SHP77 treated with DMSO at 0.1 percent for 48 hours (cell line): Measurements from ENCODE around the gene ACTL9.
"Not testable (repeated sequence)": the region's sequence is repeated elsewhere in the genome, so short reads cannot be mapped to it uniquely, and the experiment has no call there.

Source experiments
- DNase-seq: peaks from one replicate; lab custom pipeline; 2025; lab: John Stamatoyannopoulos, UW

Gene ACTL9, protein sequence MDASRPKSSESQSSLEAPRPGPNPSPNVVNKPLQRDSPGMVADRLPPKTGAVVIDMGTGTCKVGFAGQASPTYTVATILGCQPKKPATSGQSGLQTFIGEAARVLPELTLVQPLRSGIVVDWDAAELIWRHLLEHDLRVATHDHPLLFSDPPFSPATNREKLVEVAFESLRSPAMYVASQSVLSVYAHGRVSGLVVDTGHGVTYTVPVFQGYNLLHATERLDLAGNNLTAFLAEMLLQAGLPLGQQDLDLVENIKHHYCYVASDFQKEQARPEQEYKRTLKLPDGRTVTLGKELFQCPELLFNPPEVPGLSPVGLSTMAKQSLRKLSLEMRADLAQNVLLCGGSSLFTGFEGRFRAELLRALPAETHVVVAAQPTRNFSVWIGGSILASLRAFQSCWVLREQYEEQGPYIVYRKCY

DNA sequence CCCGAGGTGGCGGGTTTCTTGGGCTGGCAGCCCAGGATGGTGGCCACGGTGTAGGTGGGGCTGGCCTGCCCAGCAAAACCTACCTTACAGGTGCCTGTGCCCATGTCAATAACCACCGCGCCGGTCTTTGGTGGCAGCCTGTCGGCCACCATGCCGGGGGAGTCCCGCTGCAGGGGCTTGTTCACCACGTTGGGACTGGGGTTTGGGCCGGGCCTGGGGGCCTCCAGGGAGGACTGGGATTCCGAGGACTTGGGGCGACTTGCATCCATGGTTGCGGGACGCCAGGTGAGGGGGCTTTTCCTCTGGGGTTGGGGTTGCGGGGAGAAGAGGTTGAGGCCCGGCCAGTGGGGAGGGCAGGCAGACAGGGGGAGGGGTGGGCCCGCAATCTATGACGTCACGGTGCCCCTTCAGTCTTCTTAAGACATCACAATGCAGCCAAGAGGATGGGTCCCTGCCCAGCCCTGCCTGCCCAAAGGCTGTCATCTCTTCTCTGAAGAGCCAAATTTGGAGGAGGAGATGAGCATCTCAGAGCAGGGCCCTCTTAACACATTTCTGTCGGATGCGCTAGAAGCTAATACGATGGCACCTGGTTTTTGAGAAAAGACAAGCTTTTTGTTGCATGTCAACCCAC is at the start of gene ACTL9:
Gene ACTL9 (minus strand): TSS at position 363 of the 631 bp plus-strand sequence. CDS start 94 bp downstream, at position 269.
- no peak for DNase-seq

DNA sequence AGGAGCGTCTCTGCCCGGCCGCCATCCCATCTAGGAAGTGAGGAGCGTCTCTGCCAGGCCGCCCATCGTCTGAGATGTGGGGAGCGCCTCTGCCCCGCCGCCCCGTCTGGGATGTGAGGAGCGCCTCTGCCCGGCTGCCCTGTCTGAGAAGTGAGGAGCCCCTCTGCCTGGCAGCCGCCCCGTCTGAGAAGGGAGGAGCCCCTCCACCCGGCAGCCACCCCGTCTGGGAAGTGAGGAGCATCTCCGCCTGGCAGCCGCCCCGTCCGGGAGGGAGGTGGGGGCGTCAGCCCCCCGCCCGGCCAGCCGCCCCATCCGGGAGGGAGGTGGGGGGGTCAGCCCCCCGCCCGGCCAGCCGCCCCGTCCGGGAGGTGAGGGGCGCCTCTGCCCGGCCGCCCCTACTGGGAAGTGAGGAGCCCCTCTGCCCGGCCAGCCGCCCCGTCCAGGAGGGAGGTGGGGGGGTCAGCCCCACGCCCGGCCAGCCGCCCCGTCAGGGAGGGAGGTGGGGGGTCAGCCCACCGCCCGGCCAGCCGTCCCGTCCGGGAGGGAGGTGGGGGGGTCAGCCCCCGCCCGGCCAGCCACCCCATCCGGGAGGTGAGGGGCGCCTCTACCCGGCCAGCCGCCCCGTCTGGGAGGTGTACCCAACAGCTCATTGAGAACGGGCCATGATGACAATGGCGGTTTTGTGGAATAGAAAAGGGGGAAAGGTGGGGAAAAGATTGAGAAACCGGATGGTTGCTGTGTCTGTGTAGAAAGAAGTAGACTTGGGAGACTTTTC is 40.9 kb upstream of the ACTL9 start:
- not testable (repeated sequence) for DNase-seq

DNA sequence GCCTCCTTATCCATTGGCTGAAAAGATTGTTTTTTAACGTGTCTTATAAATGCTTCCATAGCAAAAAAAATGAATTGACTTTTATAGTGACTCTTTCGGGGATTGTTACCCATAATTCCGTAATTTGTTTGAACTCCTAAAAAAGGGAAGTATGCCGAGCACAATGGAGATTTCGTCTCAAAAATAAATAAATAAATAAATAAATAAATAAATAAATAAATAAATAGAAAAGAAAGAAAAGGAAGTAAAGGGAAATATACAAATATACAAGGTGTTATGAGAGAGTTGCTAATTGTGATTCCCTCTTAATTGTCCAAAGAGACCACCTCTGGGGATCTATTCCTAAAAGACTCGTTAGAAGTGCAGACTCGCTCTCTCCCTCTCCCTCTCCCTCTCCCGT is 39.8 kb upstream of the ACTL9 start:
- no peak for DNase-seq

DNA sequence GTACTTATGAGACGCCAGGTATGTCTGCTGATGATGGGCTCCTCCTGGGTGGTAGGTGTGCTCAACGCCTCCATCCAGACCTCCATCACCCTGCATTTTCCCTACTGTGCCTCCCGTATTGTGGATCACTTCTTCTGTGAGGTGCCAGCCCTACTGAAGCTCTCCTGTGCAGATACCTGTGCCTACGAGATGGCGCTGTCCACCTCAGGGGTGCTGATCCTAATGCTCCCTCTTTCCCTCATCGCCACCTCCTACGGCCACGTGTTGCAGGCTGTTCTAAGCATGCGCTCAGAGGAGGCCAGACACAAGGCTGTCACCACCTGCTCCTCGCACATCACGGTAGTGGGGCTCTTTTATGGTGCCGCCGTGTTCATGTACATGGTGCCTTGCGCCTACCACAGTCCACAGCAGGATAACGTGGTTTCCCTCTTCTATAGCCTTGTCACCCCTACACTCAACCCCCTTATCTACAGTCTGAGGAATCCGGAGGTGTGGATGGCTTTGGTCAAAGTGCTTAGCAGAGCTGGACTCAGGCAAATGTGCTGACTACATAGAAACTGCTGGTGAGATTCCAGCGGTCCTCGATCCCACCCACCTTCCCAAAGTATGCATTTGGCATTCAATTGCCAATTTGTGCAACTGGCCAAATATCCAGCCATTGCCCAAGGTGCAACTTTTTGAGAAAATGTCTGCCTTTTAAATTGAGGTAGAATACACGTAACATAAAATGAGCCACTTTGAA is 33.0 kb upstream of the ACTL9 start:
- no peak for DNase-seq

DNA sequence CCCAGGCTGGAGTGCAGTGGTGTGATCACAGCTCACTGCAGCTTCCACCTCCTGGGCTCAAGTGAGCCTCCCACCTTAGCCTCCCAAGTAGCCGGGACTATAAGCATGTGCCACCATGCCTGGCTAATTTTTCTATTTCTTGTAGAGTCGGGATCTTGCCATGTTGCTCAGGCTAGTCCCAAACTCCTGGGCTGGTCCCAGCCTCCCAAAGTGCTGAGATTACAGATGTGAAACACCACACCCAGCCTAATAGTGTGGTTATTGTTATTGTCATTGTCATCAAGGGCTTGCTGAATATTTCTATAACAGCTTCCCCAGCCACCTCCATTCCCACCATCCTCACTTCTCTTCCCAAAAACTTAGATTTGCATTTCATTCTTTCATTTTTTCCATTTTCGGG is 25.7 kb upstream of the ACTL9 start:
- DNase-seq, result no peak

DNA sequence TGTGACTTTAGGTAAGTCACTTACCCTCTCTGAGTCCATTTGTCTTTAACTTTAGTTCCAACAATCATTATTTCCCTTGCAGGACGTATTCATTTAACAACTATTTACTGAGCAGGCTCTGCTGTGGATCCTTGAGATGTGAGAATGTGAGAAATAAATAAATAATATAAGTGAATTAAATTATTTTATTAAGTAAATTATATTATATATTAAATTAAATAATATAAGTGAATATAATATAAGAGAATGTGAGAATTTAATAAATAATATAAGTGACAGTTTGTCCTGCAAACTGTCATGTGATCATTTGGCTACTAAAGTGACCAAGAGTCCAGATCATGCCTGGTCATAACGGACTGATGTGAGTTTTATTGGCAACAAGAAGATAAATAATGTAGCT is 23.4 kb upstream of the ACTL9 start:
- no peak for DNase-seq

DNA sequence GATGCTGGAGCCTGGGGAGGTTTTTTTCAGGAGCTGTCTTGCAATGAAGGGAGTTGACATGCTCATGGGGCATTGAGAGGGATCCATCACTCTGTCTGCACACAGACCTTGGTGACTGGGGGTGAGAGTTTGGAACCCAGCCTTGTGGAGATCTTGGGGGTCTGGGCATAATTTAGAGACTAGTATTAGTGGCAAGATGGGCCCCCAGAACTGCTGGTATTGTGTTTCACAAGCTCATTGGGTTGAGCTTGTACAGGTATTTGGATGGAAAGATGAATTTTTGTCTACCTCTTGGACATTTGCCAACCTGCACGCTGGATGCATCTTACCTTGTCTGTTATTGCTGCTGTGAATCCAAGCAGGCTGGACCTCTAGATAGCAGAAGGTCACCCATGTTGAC is 22.7 kb upstream of the ACTL9 start, which contains the start of gene OR2Z1:
Gene OR2Z1 (plus strand): TSS at position 301 of the 400 bp plus-strand sequence. CDS start 9,395 bp downstream, outside the sequence.
- DNase-seq, result no peak

DNA sequence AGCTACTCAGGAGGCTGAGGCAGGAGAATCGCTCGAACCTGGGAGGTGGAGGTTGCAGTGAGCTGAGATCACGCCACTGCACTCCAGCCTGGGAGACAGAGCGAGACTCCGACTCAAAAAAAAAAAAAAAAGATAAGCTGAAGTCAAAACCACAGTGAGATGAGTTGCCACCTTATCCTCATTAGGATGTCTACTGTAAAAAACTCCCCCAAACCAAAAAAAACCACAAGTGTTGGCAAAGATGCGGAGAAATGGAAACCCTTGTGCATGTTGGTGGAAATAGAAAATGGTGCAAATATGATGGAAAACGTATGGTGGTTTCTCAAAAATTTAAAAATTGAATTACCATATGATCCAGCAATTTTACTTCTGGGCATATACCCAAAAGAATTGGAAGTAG is 11.7 kb upstream of the ACTL9 start:
- DNase-seq, result not testable (repeated sequence)

DNA sequence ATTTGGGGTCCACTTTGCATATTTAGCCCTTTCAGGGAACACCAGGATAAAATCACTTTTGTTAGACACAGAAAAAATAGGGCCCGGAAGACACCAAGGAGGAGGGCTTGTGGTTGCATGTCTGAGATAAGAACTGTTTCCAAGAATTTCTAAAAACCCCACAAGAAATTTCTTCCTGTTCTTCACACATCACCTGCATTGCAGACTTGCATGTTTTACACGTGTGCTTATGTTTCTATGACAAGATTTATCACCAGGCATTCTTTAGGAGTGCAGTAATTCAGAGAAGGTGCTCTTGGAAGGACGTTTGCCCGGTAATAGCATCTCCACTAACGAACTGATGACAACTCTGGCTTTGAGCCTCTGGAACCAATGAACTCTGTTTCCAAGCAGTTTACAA is 7.1 kb upstream of the ACTL9 start:
- DNase-seq, result no peak

DNA sequence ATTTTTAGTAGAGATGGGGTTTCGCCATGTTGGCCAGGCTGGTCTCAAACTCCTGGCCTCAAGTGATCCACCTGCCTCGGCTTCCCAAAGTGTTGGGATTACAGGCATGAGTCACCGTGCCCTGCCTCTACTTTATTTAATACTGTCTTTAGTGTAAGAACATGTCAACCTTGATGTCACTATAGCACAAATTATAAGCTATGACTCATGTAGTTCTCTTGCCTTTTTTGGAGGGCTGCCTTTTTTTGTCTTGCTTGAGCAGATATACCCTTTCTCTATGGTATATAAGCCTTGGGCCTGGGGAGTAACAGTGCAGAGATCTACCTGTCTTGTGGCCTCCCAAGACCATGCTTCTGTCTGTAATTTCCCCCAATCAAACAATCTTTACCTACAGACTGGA is 6.7 kb upstream of the ACTL9 start:
- not testable (repeated sequence) for DNase-seq

DNA sequence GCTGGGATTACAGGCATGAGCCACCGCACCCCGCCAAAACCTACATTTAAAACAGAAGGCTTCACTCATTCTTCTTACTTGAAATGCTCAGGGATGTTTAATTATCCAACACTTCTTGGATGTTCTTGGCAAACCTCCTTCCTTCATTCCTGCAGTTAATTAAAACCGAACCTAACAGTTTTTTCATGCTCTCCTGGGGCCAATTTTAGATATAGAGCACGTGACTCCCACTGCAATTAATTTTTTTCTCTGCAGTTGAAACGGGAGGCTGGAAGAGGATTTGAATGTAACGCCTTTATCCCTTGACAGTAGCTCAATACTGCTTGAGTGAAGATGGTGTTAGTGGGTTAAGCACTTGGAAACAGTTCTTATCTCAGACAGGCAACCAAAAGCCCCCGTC is 4.6 kb upstream of the ACTL9 start:
- DNase-seq, result no peak

DNA sequence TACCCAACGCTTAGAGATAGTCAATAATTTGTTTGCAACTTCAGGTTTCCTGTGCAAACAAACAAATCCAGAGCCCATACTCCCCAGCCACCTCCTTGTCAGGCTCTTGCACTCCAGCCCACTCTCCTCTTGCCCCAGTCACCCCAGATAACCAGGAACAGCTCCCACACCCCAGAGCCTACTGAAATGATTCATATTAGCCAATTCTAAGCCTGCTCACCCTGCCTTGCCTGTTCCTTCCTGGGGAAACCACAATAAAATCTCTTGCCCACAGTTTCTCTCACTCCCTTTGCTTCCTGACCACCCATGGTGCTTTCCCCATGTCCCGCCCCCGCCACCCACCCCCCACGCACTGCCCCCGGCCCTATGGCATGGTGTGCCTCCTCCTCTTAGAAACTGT is 3.8 kb upstream of the ACTL9 start:
- DNase-seq, result no peak

DNA sequence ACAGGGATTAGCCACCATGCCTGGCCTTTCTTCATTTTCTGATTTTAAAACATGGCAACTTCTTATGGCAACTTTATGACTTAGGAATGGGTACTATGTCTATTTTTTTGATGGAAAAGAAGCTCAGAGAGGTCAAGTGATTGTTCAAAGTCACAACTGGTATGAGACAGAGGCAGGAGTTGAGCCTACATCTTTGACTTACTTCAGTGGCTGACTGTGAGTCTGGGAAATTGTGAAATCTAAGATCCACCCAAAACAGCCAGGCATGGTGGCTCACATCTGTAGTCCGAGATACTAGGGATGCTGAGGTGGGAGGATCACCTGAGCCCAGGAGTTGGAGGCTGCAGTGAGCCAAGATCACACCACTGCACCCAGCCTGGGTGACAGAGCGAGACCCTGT is 2.4 kb upstream of the ACTL9 start:
- no peak for DNase-seq

DNA sequence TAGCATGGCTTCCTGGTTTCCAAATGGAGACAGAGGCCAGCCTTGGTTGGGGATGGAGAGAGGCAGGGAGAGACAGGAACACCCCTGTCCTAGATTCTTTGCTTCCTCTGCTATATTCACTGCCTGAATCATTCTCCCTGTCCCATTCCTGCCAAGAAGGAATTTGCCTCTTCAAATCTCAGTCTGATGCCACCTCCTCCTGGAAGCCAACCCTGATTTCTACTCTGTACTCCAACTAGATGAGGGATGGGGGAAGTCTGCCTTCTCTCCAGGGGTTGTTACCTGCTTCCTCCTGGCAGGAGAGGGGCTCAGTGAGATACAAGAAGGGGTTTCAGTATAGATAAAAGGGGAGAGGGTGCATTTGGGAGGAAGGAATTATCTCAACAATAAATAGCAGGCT is 1.3 kb upstream of the ACTL9 start:
- no peak for DNase-seq

DNA sequence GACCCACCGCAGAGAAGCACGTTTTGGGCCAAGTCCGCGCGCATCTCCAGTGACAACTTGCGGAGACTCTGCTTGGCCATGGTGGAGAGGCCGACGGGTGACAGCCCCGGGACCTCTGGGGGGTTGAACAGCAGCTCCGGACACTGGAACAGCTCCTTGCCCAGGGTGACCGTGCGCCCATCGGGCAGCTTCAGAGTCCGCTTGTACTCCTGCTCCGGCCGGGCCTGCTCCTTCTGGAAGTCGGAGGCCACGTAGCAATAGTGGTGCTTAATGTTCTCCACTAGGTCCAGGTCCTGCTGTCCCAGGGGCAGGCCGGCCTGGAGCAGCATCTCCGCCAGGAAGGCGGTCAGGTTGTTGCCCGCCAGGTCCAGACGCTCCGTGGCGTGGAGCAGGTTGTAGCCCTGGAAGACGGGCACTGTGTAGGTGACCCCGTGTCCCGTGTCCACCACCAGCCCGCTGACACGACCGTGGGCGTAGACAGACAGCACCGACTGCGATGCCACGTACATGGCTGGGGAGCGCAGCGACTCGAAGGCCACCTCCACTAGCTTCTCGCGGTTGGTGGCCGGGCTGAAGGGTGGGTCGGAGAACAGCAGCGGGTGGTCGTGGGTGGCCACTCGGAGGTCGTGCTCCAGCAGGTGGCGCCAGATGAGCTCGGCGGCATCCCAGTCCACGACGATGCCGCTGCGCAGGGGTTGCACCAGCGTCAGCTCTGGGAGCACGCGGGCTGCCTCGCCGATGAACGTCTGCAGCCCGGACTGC is 743 bp downstream of the ACTL9 start:
- DNase-seq, result no peak

DNA sequence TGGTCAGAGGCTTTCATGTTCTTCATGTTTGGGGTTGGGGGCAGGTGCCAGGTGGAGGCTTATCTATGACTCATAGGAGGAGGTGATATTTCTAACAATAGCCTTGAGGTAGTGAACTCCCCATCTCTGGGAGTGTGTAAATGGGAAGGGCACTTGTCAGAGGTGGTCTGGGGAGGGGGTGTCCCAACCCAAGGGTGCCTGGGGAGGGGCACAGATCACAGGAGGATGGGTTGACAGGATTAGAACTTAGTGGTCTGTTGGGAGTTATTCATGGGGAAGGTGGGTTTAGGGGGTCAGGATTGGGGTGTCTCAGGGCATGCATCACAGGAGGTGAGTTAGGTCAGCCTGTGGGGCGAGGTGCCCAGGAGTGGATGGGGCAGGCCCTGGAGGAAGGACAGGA is 1.6 kb downstream of the ACTL9 start:
- no peak for DNase-seq

DNA sequence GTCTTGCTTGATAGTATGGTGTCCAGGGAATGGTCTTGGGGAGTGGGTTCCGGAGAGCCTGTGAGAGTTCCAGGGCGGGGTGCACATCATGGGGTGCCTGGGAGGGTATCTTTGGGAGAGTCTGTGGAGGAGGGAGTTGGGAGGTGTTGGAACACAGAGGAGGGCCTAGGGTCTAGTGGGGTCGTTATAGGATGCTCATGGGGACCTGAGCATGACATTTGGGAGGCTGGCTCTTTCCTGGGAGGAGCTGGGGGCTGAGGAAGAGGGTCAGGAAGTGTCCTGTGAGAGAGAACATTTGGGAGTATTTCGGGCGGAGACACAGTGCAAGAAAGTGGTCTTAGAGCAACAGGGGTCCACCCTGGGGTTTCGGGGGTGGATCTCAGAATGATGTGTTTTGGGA is 2.7 kb downstream of the ACTL9 start:
- no peak for DNase-seq

DNA sequence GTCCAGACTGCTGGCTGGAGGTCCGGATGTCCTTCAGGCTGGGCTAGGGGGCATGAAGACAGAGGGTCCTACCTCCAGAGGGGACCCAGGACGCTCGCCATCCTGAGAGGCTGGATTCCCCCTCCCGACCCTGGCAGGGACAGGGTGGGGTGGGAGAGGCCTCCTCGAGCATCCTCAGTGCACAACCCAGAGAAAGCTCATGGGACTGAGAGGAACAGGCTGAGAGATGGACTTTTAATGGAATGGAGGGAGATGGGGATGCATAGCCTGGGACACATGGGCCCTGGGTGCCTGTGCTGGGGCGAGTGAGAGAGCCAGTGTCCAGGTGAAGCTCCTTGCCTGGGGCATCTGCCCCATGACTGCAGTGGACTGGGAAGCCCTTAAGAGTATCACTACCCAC is 3.1 kb downstream of the ACTL9 start:
- no peak for DNase-seq

DNA sequence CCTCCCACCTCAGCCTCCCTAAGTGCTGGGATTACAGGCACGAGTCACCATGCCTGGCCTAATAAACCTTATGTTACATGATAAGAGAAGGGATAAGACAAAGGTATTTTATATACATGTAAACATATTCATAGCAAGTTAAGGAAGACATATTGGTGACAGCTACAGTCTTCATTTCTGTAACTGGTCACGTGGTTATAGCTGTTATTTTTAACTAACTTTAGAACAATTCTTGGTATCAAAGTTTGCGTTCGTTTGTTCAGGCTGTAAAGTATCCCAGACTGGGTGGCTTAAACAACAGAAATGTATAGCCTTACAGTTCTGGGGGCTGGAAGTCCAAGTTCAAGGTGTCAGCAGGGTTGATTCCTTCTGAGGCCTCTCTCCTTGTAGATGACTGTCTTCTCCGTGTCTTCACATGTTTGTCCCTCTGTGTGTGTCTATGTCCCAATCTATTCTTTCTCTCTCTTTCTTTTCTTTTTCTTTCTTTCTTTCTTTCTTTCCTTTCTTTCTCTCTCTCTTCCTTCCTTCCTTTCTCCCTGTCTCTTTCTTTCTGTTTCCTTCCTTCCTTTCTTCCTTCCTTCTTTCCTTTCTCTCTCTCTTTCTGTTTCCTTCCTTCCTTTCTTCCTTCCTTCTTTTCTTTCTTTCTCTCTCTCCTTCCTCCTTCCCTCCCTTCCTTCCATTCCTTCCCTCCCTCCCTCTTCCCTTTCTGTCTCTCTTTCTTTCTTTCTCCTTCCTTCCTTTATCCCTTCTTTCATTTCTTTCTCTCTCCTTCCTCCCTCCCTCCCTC is 7.6 kb downstream of the ACTL9 start:
- DNase-seq, result no peak

DNA sequence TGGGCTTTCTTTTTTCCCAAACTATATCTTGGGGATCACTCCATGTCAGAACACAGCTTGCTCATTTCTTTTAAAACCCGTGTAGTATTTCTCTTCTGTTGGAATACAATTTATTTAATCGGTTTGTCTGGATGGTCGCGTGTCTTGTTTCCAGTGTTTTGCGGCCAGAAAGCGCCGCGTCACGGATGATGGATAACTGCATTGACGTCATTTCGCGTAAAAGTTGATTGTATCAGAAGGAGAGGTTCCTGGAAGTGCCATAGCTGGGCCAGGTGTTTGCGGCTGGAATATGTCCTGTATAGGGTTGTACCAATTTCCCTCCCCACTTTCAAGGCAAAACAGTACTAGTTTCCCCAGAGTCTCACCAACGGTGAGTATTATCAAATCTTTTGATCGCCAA is 9.7 kb downstream of the ACTL9 start:
- DNase-seq, result peak; percentile 95

DNA sequence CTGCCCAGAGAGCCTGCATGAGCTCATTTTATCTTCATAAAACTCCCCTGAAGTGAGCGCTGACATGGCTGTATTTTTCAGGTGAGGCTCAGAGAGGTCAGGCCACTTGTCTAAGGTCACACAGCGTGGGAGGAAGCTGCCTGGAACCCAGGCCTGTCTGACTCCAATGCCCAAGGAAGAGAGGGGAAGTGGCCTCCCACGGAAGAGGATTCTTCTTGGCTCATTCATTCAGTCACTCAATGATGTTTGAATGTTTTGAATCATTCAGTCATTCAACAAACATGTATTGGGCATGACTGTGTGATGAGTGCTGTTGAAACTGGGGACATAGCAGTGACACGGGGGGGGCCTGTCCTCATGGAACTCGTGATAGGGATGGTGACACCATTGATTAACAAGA is 12.0 kb downstream of the ACTL9 start:
- DNase-seq, result no peak
